Mesenchymal stem cell (in vitro differentiated cells and primary cell): ENCODE data around the gene CHIT1.

Experiments
- DNase-seq: peaks from one replicate; pipeline ENCODE4 v3.0.0-alpha.2; 2013
- H2AFZ ChIP-seq: one replicate; pipeline ENCODE4 v1.6.1; 2013; ENCODE audit warnings: low read depth, mild to moderate bottlenecking, control low read depth, inconsistent platforms, low read length, moderate library complexity
- H2AK5ac ChIP-seq: 2 replicates; pipeline ENCODE4 v1.6.1; 2013; ENCODE audit warnings: low read length, moderate library complexity, mild to moderate bottlenecking, inconsistent platforms; ENCODE audit not compliant: severe bottlenecking
- H2BK120ac ChIP-seq: one replicate; pipeline ENCODE4 v1.6.1; 2013; ENCODE audit warnings: low read depth, mild to moderate bottlenecking, inconsistent platforms, low read length, moderate library complexity
- H2BK12ac ChIP-seq, 2 experiments: one replicate each; pipeline ENCODE4 v1.6.1; 2013; ENCODE audit warnings: inconsistent platforms in 2 of 2, low read length in 2 of 2, mild to moderate bottlenecking in 2 of 2, moderate library complexity in 2 of 2, control low read depth in 1 of 2
- H2BK15ac ChIP-seq: one replicate; pipeline ENCODE4 v1.6.1; 2013; ENCODE audit warnings: mild to moderate bottlenecking, low read depth, inconsistent platforms; ENCODE audit not compliant: poor library complexity, severe bottlenecking
- H2BK5ac ChIP-seq: 2 replicates; pipeline ENCODE4 v1.6.1; 2013; ENCODE audit warnings: low read depth, mild to moderate bottlenecking, low read length, control low read depth, inconsistent platforms; ENCODE audit not compliant: poor library complexity, severe bottlenecking
- H3K14ac ChIP-seq, 2 experiments: one replicate each; pipeline ENCODE4 v1.6.1; 2013; ENCODE audit warnings: inconsistent platforms in 2 of 2, low read length in 2 of 2, control low read depth in 1 of 2, mild to moderate bottlenecking in 1 of 2, moderate library complexity in 1 of 2
- H3K18ac ChIP-seq, 2 experiments: one replicate each; pipeline ENCODE4 v1.6.1; 2013; ENCODE audit warnings: inconsistent platforms in 2 of 2, low read length in 2 of 2, control low read depth in 1 of 2, low read depth in 1 of 2, mild to moderate bottlenecking in 1 of 2
- H3K23ac ChIP-seq, 2 experiments: one replicate each; pipeline ENCODE4 v1.6.1; 2013; ENCODE audit warnings: inconsistent platforms in 2 of 2, low read length in 2 of 2, mild to moderate bottlenecking in 2 of 2, moderate library complexity in 2 of 2, control low read depth in 1 of 2
- H3K27ac ChIP-seq: 2 replicates; pipeline ENCODE4 v1.5.1; 2013; ENCODE audit warnings: mild to moderate bottlenecking, moderate library complexity, low read length, control low read depth, inconsistent platforms; ENCODE audit not compliant: poor library complexity, severe bottlenecking
- H3K27me3 ChIP-seq, 2 experiments: 2 replicates each; pipeline versions ENCODE4 v1.6.1 to v1.7.0; 2013; ENCODE audit warnings: low read length in 2 of 2, mild to moderate bottlenecking in 2 of 2, moderate library complexity in 2 of 2, control low read depth in 1 of 2, inconsistent platforms in 1 of 2; ENCODE audit not compliant: control insufficient read depth in 1 of 2, insufficient read depth in 1 of 2
- H3K36me3 ChIP-seq, 2 experiments: 2 replicates each; pipeline versions ENCODE4 v1.6.1 to v1.7.0; 2013; ENCODE audit warnings: low read length in 2 of 2, control low read depth in 1 of 2, inconsistent platforms in 1 of 2, low read depth in 1 of 2, mild to moderate bottlenecking in 1 of 2; ENCODE audit not compliant: insufficient read depth in 2 of 2, control insufficient read depth in 1 of 2
- H3K4ac ChIP-seq, 2 experiments: one replicate each; pipeline ENCODE4 v1.6.1; 2013; ENCODE audit warnings: inconsistent platforms in 2 of 2, low read length in 2 of 2, mild to moderate bottlenecking in 2 of 2, moderate library complexity in 2 of 2, control low read depth in 1 of 2, low read depth in 1 of 2
- H3K4me1 ChIP-seq: 2 replicates; pipeline ENCODE4 v1.6.1; 2013; ENCODE audit warnings: low read depth, low read length, control low read depth; ENCODE audit not compliant: control insufficient read depth, insufficient read depth
- H3K4me2 ChIP-seq: 2 replicates; pipeline ENCODE4 v1.6.1; 2013; ENCODE audit warnings: low read length, mild to moderate bottlenecking, inconsistent platforms; ENCODE audit not compliant: poor library complexity, severe bottlenecking
- H3K4me3 ChIP-seq, 2 experiments: 2 replicates each; pipeline versions ENCODE4 v1.5.1 to v1.7.0; 2013; ENCODE audit warnings: low read length in 2 of 2, mild to moderate bottlenecking in 2 of 2, control low read depth in 1 of 2, low read depth in 1 of 2; ENCODE audit not compliant: insufficient read depth in 1 of 2
- H3K79me1 ChIP-seq: replicated peaks from 2 replicates; pipeline ENCODE4 v1.6.1; 2013; ENCODE audit warnings: mild to moderate bottlenecking, control low read depth, low read length, inconsistent platforms; ENCODE audit not compliant: poor library complexity, severe bottlenecking
- H3K9ac ChIP-seq: 2 replicates; pipeline ENCODE4 v1.7.0; 2013; ENCODE audit warnings: mild to moderate bottlenecking, low read length, moderate library complexity
- H3K9me3 ChIP-seq: 2 replicates; pipeline ENCODE4 v1.7.0; 2013; ENCODE audit warnings: mild to moderate bottlenecking, low read length; ENCODE audit not compliant: control insufficient read depth
- H4K8ac ChIP-seq: one replicate; pipeline ENCODE4 v1.6.1; 2013; ENCODE audit warnings: inconsistent platforms, mild to moderate bottlenecking, low read length, moderate library complexity
- H4K91ac ChIP-seq: one replicate; pipeline ENCODE4 v1.6.1; 2013; ENCODE audit warnings: mild to moderate bottlenecking, low read length, inconsistent platforms
- WGBS: methylation state at CpG from one replicate; pipeline ENCODE4 v1.1.7; 2013; ENCODE audit warnings: mixed read lengths; 5-methylcytosine and 5-hydroxymethylcytosine counted together

CHIT1 gene

DNA sequence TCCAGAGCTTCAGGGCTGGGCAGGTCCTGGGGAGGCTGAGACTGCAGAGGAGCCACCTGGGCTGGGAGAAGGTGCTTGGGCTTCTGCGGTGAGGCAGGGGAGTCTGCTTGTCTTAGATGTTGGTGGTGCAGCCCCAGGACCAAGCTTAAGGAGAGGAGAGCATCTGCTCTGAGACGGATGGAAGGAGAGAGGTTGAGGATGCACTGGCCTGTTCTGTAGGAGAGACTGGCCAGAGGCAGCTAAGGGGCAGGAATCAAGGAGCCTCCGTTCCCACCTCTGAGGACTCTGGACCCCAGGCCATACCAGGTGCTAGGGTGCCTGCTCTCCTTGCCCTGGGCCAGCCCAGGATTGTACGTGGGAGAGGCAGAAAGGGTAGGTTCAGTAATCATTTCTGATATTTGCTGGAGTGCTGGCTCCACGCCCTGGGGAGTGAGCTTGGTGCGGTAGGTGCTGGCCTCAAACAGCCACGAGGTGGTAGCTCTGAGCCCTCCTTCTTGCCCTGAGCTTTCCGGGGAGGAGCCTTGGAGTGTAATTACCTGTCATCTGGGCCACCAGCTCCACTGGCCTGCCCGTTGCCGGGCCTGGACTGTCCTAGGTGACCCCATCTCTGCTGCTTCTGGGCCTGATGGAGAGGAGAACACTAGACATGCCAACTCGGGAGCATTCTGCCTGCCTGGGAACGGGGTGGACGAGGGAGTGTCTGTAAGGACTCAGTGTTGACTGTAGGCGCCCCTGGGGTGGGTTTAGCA, 63.1 kb downstream of the CHIT1 start:
- H3K4me2 ChIP-seq: no peak overlapping the region
- no peak overlapping the region for H3K4me3 ChIP-seq
- peaks cover 10% of the 10 kb centered on the region for H3K4me1 ChIP-seq
- H3K14ac ChIP-seq: no peak overlapping the region
- H2AFZ ChIP-seq: no peak overlapping the region
- peaks cover 17 to 77% of the 10 kb centered on the region in 2 experiments for H3K36me3 ChIP-seq
- H3K23ac ChIP-seq: no peak overlapping the region
- H3K9me3 ChIP-seq: no peaks in the 10 kb centered on the region
- H3K18ac ChIP-seq: no peak overlapping the region
- DNase-seq: no peak
- H2BK120ac ChIP-seq: no peak overlapping the region
- H3K27ac ChIP-seq: no peak overlapping the region
- H2BK15ac ChIP-seq: no peak overlapping the region
- no peak overlapping the region for H4K8ac ChIP-seq
- no peak overlapping the region for H2BK12ac ChIP-seq
- H3K27me3 ChIP-seq: peaks cover 0 to 3% of the 10 kb centered on the region in 2 experiments
- no peak overlapping the region for H2BK5ac ChIP-seq
- no peak overlapping the region for H3K4ac ChIP-seq
- no peak overlapping the region for H4K91ac ChIP-seq
- no peak overlapping the region for H3K9ac ChIP-seq
- no peak overlapping the region for H2AK5ac ChIP-seq
- H3K79me1 ChIP-seq: peaks cover 38% of the 10 kb centered on the region
- 79% methylated on average over 14 of the region's 14 CpGs for WGBS
